H9 (cell line): ENCODE measurements around the gene C16orf90. TPM values are rescaled to one million over a fixed set of nuclear protein-coding genes. Genes with fewer than 3 reads are reported as not detected.
A peak's percentile ranks its signal among the peaks of the same experiment; 100 is the strongest.

Experiments used
- DNase-seq: peaks from one replicate; pipeline ENCODE4 v3.0.0-alpha.2; 2017
- H2AFZ ChIP-seq: one replicate; pipeline ENCODE4 v1.6.1; 2013; ENCODE audit warnings: mild to moderate bottlenecking, low read length, control low read depth, moderate library complexity
- H2AK5ac ChIP-seq: 2 replicates; pipeline ENCODE4 v1.6.1; 2013; ENCODE audit warnings: low read length, control low read depth, mixed read lengths; ENCODE audit not compliant: insufficient read length
- H2BK120ac ChIP-seq: one replicate; pipeline ENCODE4 v1.6.1; 2013; ENCODE audit warnings: low read depth, mild to moderate bottlenecking, low read length, control low read depth, inconsistent platforms; ENCODE audit not compliant: poor library complexity, severe bottlenecking
- H2BK12ac ChIP-seq: 2 replicates; pipeline ENCODE4 v1.6.1; 2013; ENCODE audit warnings: low read length, control low read depth, mixed read lengths, low read depth; ENCODE audit not compliant: insufficient read length
- H2BK15ac ChIP-seq: 2 replicates; pipeline ENCODE4 v1.6.1; 2013; ENCODE audit warnings: low read depth, low read length, control low read depth
- H2BK20ac ChIP-seq: one replicate; pipeline ENCODE4 v1.6.1; 2013; ENCODE audit warnings: low read depth, mild to moderate bottlenecking, low read length, control low read depth, inconsistent platforms; ENCODE audit not compliant: poor library complexity, severe bottlenecking
- H2BK5ac ChIP-seq: 2 replicates; pipeline ENCODE4 v1.6.1; 2013; ENCODE audit warnings: low read length, control low read depth, mixed read lengths; ENCODE audit not compliant: insufficient read length
- H3K14ac ChIP-seq: 2 replicates; pipeline ENCODE4 v1.6.1; 2013; ENCODE audit warnings: low read length, control low read depth; ENCODE audit not compliant: insufficient read depth
- H3K18ac ChIP-seq: 2 replicates; pipeline ENCODE4 v1.6.1; 2013; ENCODE audit warnings: low read depth, mild to moderate bottlenecking, mixed read lengths, low read length, control low read depth; ENCODE audit not compliant: insufficient read length
- H3K23ac ChIP-seq: 2 replicates; pipeline ENCODE4 v1.6.1; 2013; ENCODE audit warnings: low read length, control low read depth, mixed read lengths, low read depth; ENCODE audit not compliant: insufficient read length
- H3K23me2 ChIP-seq: 2 replicates; pipeline ENCODE4 v1.6.1; 2013; ENCODE audit warnings: low read depth, mild to moderate bottlenecking, mixed read lengths, low read length, control low read depth; ENCODE audit not compliant: insufficient read length, poor library complexity, severe bottlenecking
- H3K27ac ChIP-seq: 2 replicates; pipeline ENCODE4 v1.5.1; 2013; ENCODE audit warnings: low read length, control low read depth, mixed read lengths, low read depth; ENCODE audit not compliant: insufficient read length
- H3K27me3 ChIP-seq: 2 replicates; pipeline ENCODE4 v1.6.1; 2013; ENCODE audit warnings: low read length, control low read depth, inconsistent platforms; ENCODE audit not compliant: insufficient read depth
- H3K4ac ChIP-seq: 2 replicates; pipeline ENCODE4 v1.6.1; 2013; ENCODE audit warnings: low read depth, mild to moderate bottlenecking, control low read depth, inconsistent platforms, low read length, moderate library complexity
- H3K4me1 ChIP-seq: 2 replicates; pipeline ENCODE4 v1.6.1; 2013; ENCODE audit warnings: low read length, control low read depth, inconsistent platforms; ENCODE audit not compliant: insufficient read depth
- H3K4me2 ChIP-seq: 2 replicates; pipeline ENCODE4 v1.6.1; 2013; ENCODE audit warnings: low read length, control low read depth, mixed read lengths; ENCODE audit not compliant: insufficient read length, insufficient read depth
- H3K56ac ChIP-seq: 2 replicates; pipeline ENCODE4 v1.6.1; 2013; ENCODE audit warnings: low read depth, mild to moderate bottlenecking, mixed read lengths, low read length, control low read depth; ENCODE audit not compliant: insufficient read length
- H3K79me1 ChIP-seq: 2 replicates; pipeline ENCODE4 v1.6.1; 2013; ENCODE audit warnings: low read depth, mild to moderate bottlenecking, moderate library complexity, low read length, control low read depth, inconsistent platforms; ENCODE audit not compliant: insufficient read depth, poor library complexity, severe bottlenecking
- H3K79me2 ChIP-seq: 2 replicates; pipeline ENCODE4 v1.6.1; 2013; ENCODE audit warnings: low read length, control low read depth, inconsistent platforms; ENCODE audit not compliant: insufficient read depth
- H3K9ac ChIP-seq: 2 replicates; pipeline ENCODE4 v1.6.1; 2013; ENCODE audit warnings: low read length, control low read depth, mixed read lengths; ENCODE audit not compliant: insufficient read length; ENCODE audit errors: extremely low read depth
- H3K9me3 ChIP-seq: one replicate; pipeline ENCODE4 v1.6.1; 2013; ENCODE audit warnings: low read depth, low read length, inconsistent platforms; ENCODE audit not compliant: control insufficient read depth
- H3T11ph ChIP-seq: one replicate; pipeline ENCODE4 v1.6.1; 2013; ENCODE audit warnings: mild to moderate bottlenecking, low read length, control low read depth, inconsistent platforms
- H4K20me1 ChIP-seq: one replicate; pipeline ENCODE4 v1.6.1; 2013; ENCODE audit not compliant: control insufficient read depth, insufficient read length, insufficient read depth
- H4K5ac ChIP-seq: 2 replicates; pipeline ENCODE4 v1.6.1; 2013; ENCODE audit warnings: low read depth, mild to moderate bottlenecking, mixed read lengths, low read length, control low read depth; ENCODE audit not compliant: insufficient read length
- H4K8ac ChIP-seq: replicated peaks from 2 replicates; pipeline ENCODE4 v1.6.1; 2013; ENCODE audit warnings: low read length, control low read depth, mixed read lengths, low read depth; ENCODE audit not compliant: insufficient read length
- H4K91ac ChIP-seq: 2 replicates; pipeline ENCODE4 v1.6.1; 2013; ENCODE audit warnings: low read depth, mild to moderate bottlenecking, moderate library complexity, mixed read lengths, low read length, control low read depth; ENCODE audit not compliant: insufficient read length
- H3K27ac Mint-ChIP-seq, 3 experiments: 2 replicates in 2 of 3; 3 replicates in 1 of 3; pipeline ENCODE4 v1.8.0; 2020 to 2021; ENCODE audit warnings: mixed read lengths in 3 of 3, mild to moderate bottlenecking in 1 of 3, moderate library complexity in 1 of 3
- H3K27me3 Mint-ChIP-seq: 2 replicates; pipeline ENCODE4 v1.8.0; 2021; ENCODE audit warnings: low read depth, mild to moderate bottlenecking, moderate library complexity, mixed read lengths
- H3K36me3 Mint-ChIP-seq, 3 experiments: 2 replicates in 2 of 3; 3 replicates in 1 of 3; pipeline ENCODE4 v1.8.0; 2020 to 2021; ENCODE audit warnings: low read depth in 3 of 3, mixed read lengths in 3 of 3; ENCODE audit not compliant: insufficient read depth in 1 of 3
- H3K4me1 Mint-ChIP-seq, 2 experiments: 2 replicates each; pipeline ENCODE4 v1.8.0; 2020; ENCODE audit warnings: mixed read lengths in 2 of 2
- H3K4me3 Mint-ChIP-seq, 2 experiments: 2 replicates in 1 of 2; 3 replicates in 1 of 2; pipeline ENCODE4 v1.8.0; 2020 to 2021; ENCODE audit warnings: mild to moderate bottlenecking in 2 of 2, mixed read lengths in 2 of 2, moderate library complexity in 1 of 2
- H3K9me3 Mint-ChIP-seq, 2 experiments: 2 replicates in 1 of 2; 3 replicates in 1 of 2; pipeline ENCODE4 v1.8.0; 2020; ENCODE audit warnings: mild to moderate bottlenecking in 2 of 2, mixed read lengths in 2 of 2, moderate library complexity in 1 of 2
- CTCF ChIP-seq: fragments of 200-600 bp; sonication (generic); conservative IDR thresholded peaks from 3 replicates; pipeline ENCODE4 v1.8.0; 2021; ENCODE audit warnings: antibody characterized with exemption, mild to moderate bottlenecking
- whole genome bisulfite sequencing: extraction: QIAGEN DNeasy Blood & Tissue Kit; methylation state at CpG from one replicate; pipeline ENCODE4 v1.1.7; 2013; ENCODE audit warnings: missing lambda C conversion rate, low lambda C conversion rate, mixed read lengths; ENCODE audit not compliant: insufficient read length; ENCODE audit errors: extremely low coverage; 5-methylcytosine and 5-hydroxymethylcytosine counted together
- total RNA-seq: library from RNA; stranded (reverse); gene quantifications from 2 replicates; pipeline ENCODE4 v1.2.1, GENCODE V29; 2021

Gene C16orf90
- total RNA-seq, 1 experiment from 2014 or later: not detected

GRCh38 chr16:3461151-3461550, 34.1 kb downstream of the C16orf90 start:
- H2AK5ac ChIP-seq: no peak overlapping the region
- peak overlapping the region in 1 of 2 experiments; percentile 59; a peak in 2 of 5 replicates for H3K4me3 Mint-ChIP-seq
- H3K18ac ChIP-seq: no peak overlapping the region
- no peak overlapping the region for H4K8ac ChIP-seq
- TF ChIP-seq CTCF: no peak
- H3K27ac ChIP-seq: no peak overlapping the region
- WGBS: no CpG with 5 or more reads among the region's 8 CpGs
- no peak for DNase-seq
- no peaks in the 10 kb centered on the region for H4K20me1 ChIP-seq
- no peak overlapping the region for H3K9ac ChIP-seq
- H3K79me2 ChIP-seq: peaks cover 35% of the 10 kb centered on the region
- no peak overlapping the region for H3T11ph ChIP-seq
- peaks cover 8% of the 10 kb centered on the region; the same call in 1 of the 2 replicates for H3K4me1 ChIP-seq
- no peak overlapping the region for H3K4me2 ChIP-seq
- no peak overlapping the region for H3K14ac ChIP-seq
- H3K27me3 ChIP-seq: no peaks in the 10 kb centered on the region
- no peak overlapping the region for H3K56ac ChIP-seq
- no peak overlapping the region for H2BK5ac ChIP-seq
- H2AFZ ChIP-seq: no peak overlapping the region
- H3K4ac ChIP-seq: no peak overlapping the region
- H2BK120ac ChIP-seq: no peak overlapping the region
- no peak overlapping the region for H3K27ac Mint-ChIP-seq
- no peaks in the 10 kb centered on the region for H3K9me3 Mint-ChIP-seq
- H3K36me3 Mint-ChIP-seq: peaks cover under 1 to 3% (median 3%) of the 10 kb centered on the region in 3 experiments; a peak in 5 of 7 replicates
- no peak overlapping the region for H2BK20ac ChIP-seq
- H4K5ac ChIP-seq: no peak overlapping the region
- peaks cover 39 to 41% of the 10 kb centered on the region in 2 experiments for H3K4me1 Mint-ChIP-seq
- H3K23me2 ChIP-seq: peaks cover 8% of the 10 kb centered on the region
- H2BK12ac ChIP-seq: no peak overlapping the region
- no peaks in the 10 kb centered on the region for H3K9me3 ChIP-seq
- no peaks in the 10 kb centered on the region for H3K27me3 Mint-ChIP-seq
- no peak overlapping the region for H2BK15ac ChIP-seq
- H3K79me1 ChIP-seq: peaks cover 10% of the 10 kb centered on the region
- H3K23ac ChIP-seq: no peak overlapping the region
- H4K91ac ChIP-seq: no peak overlapping the region
